Kidney (tissue), 14 donors: ENCODE data around the gene EIF2S2. TPM values are rescaled to one million over a fixed set of nuclear protein-coding genes. Genes with fewer than 3 reads are reported as not detected.

Experiments used
- DNase-seq, 5 donors: peaks; one replicate each; pipeline ENCODE4 v3.0.0-alpha.2; 2013 to 2020
- FAIRE-seq: peaks from 2 replicates; lab custom pipeline; 2012; peaks lifted over from hg19 to GRCh38; lab: Jason Lieb, UNC
- H3K27ac ChIP-seq, 2 donors: one replicate each; pipeline ENCODE4 v1.7.0; 2013; ENCODE audit warnings: low read depth in 2 of 2, low read length in 2 of 2, inconsistent platforms in 1 of 2
- H3K27me3 ChIP-seq: one replicate; pipeline ENCODE4 v1.7.1; 2013; ENCODE audit warnings: low read length, inconsistent platforms; ENCODE audit not compliant: control insufficient read depth, insufficient read depth
- H3K36me3 ChIP-seq, 3 donors: one replicate each; pipeline versions ENCODE4 v1.7.0 to v1.7.1; 2013; ENCODE audit warnings: low read length in 3 of 3, control low read depth in 1 of 3, inconsistent platforms in 1 of 3; ENCODE audit not compliant: insufficient read depth in 3 of 3, control insufficient read depth in 2 of 3
- H3K4me1 ChIP-seq, 3 donors: one replicate each; pipeline versions ENCODE4 v1.7.0 to v1.7.1; 2013; ENCODE audit warnings: low read length in 3 of 3, inconsistent platforms in 1 of 3, low read depth in 1 of 3; ENCODE audit not compliant: control insufficient read depth in 2 of 3, insufficient read depth in 2 of 3
- H3K4me3 ChIP-seq, 3 donors: one replicate each; pipeline versions ENCODE4 v1.7.0 to v1.8.1; 2013; ENCODE audit warnings: low read length in 3 of 3, control low read depth in 1 of 3, inconsistent platforms in 1 of 3
- H3K9ac ChIP-seq, 3 donors: one replicate each; pipeline versions ENCODE4 v1.7.0 to v1.7.1; 2013; ENCODE audit warnings: low read length in 3 of 3, control low read depth in 1 of 3, inconsistent platforms in 1 of 3
- H3K9me3 ChIP-seq, 3 donors: one replicate each; pipeline versions ENCODE4 v1.7.0 to v1.7.1; 2013; ENCODE audit warnings: low read length in 3 of 3, control low read depth in 1 of 3, inconsistent platforms in 1 of 3; ENCODE audit not compliant: control insufficient read depth in 2 of 3, insufficient read depth in 1 of 3
- intact Hi-C: fragments of 100-400 bp; cut with DNase I; formaldehyde crosslinking; loops from one replicate; pipeline ENCODE4 v1.11.1; 2022
- polyA plus RNA-seq: library from polyadenylated mRNA; stranded (reverse); fragments of 350-450 nt; fragmentation: Illumina TruSeq; extraction: RNeasy Lipid Tissue Mini Kit (QIAGEN cat#74804); gene quantifications from one replicate; pipeline ENCODE4 v1.2.3, GENCODE V29; 2014; ENCODE audit warnings: low read depth, low replicate concordance; ENCODE audit not compliant: insufficient read depth
- total RNA-seq: library from RNA; stranded (reverse); fragmentation: NEBNext Ultra II Directional; extraction: Animal tissue kit (Norgen Biotek cat#: 25700); gene quantifications from one replicate; pipeline ENCODE4 v1.2.1, GENCODE V29; 2021
- TF ChIP-seq, protein P1 (sequence below): IDR thresholded peaks from 3 replicates; pipeline ENCODE4 v1.5.1; 2012; ENCODE audit warnings: mild to moderate bottlenecking, moderate library complexity, borderline replicate concordance; ENCODE audit not compliant: insufficient read depth; ENCODE audit errors: extremely low read depth
- donor health status: control.
- donor health status: control.
- donor health status: control.
- donor health status: control.
- donor health status: control.
- donor health status: DM: yes; HTN: yes; CAD: no.
- donor health status: Normal renal cell carcinoma (clear cell type).

The EIF2S2 gene
- total and polyA plus RNA-seq, 2 donors from 2014 or later: 51.2 to 60.3 TPM

DNA sequence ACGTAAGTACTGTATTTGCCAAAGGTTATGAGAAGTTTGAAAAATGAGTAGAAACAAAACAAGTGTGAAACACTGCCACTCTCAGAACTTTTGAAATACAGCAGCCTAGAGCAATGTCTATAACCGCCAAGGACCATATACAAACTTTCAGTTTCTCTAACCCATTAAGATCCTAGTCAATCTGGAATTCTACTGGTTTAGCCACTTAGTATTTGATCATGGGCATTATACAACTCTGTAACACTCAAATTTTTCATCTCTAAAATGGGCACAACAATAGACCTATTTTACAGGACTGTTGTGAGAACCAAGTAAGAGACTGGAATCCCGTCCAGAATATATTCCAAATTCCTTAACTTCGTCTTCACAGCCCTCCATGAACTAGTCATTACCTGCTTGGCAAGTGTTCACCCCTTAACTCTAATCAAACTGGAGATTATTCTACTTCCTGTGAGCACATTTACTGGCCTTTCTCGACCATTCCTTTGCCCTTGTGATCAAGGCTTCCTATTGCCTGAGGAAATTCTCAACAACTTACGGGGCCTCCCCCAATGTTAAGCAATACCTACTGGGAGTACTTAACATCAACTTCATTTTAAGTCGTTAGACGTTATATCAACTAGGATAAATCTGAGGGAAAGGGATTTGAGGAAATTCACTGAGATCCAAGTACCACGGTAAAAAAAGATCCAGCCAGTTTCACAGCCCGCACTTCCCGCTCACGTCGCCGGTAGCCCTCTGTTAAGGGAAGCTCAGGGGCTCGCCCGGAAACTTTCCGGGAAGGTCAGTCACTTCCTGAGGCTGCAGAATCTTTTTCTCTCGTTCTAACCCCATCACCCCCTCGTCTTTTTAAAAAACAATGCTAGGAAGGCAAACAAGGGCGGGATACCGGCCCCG, 1.1 kb downstream of the EIF2S2 start:
- Histone ChIP-seq H3K4me3 (peak overlapping the region; percentile 70 to 90 (median 90)), H3K36me3 (no peaks in the 10 kb centered on the region), H3K9ac (peak overlapping the region; percentile 60 to 98 (median 96)), H3K27me3 (no peaks in the 10 kb centered on the region), H3K27ac (peak overlapping the region; percentile 94 to 97), H3K9me3 (no peaks in the 10 kb centered on the region), H3K4me1 (peaks cover 6 to 16% (median 9%) of the 10 kb centered on the region in 3 donors)
- TF ChIP-seq, protein P1, sequence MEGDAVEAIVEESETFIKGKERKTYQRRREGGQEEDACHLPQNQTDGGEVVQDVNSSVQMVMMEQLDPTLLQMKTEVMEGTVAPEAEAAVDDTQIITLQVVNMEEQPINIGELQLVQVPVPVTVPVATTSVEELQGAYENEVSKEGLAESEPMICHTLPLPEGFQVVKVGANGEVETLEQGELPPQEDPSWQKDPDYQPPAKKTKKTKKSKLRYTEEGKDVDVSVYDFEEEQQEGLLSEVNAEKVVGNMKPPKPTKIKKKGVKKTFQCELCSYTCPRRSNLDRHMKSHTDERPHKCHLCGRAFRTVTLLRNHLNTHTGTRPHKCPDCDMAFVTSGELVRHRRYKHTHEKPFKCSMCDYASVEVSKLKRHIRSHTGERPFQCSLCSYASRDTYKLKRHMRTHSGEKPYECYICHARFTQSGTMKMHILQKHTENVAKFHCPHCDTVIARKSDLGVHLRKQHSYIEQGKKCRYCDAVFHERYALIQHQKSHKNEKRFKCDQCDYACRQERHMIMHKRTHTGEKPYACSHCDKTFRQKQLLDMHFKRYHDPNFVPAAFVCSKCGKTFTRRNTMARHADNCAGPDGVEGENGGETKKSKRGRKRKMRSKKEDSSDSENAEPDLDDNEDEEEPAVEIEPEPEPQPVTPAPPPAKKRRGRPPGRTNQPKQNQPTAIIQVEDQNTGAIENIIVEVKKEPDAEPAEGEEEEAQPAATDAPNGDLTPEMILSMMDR: no peak
- peak in 2 of 5 donors; percentile 45 to 60 for DNase-seq
- no peak for FAIRE-seq
- intact Hi-C loops: no loop called here

DNA sequence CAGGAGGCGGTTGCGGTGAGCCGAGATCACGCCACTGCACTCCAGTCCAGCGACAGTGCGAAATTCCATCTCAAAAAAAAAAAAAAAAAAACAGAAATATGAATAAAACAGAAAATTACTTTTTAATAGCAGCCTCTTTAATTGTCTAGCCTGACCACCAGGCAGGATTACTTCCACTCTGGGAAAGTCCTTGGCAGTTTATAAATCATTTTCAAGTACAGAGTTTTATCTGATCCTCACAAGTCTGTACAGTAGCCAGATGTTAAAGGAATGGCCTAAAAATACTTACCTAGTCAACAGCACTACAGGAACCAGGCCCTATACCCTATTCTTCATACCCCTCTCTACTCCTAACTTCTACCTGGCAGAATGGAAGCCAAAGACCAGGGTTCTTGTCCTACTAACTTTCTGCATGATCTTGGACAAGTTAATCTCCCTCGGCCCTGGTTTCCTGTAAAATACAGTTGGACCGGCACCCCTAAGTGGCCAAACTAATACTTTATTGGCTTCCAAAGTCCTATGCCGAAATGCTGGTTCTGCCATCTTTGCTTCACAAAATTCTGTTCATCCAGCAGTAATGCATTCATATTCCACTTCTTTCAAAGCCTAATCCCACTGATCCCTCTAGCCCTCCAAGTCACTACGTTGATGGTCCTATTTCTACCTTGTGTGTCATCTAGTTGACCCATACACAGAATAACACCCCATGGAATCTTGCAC, 1.9 kb downstream of the EIF2S2 start:
- no peak for FAIRE-seq

DNA sequence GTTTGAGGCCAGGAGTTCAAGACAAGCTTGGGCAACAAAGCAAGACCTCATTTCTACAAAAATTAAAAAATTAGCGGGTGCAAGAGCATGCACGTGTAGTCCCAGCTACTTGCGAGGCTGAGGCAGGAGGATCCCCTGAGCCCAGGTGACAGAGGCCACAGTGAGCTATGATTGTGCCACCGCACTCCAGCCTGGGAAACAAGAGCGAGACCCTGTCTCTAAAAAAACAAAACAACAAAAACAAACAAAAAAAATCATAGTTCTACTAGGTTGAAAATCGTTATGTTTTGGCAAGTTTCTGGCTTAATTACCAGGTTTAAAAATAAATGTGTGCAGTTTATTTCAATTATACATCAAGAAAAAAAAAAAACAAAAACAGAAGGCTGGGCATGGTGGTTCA, 2.6 kb downstream of the EIF2S2 start:
- intact Hi-C loops: no loop called here
- Histone ChIP-seq H3K36me3 (peaks cover 0 to 10% (median 7%) of the 10 kb centered on the region in 3 donors), H3K9me3 (no peaks in the 10 kb centered on the region), H3K27me3 (no peaks in the 10 kb centered on the region), H3K27ac (no peak overlapping the region), H3K4me1 (peaks cover 6 to 16% (median 9%) of the 10 kb centered on the region in 3 donors), H3K4me3 (no peak overlapping the region), H3K9ac (no peak overlapping the region)
- TF ChIP-seq, protein P1: no peak
- no peak for FAIRE-seq
- DNase-seq: no peak

More for the DNA sequence above, 1.9 kb downstream of the EIF2S2 start:
- TF ChIP-seq, protein P1: no peak
- DNase-seq: no peak
- H3K27me3 ChIP-seq: no peaks in the 10 kb centered on the region
- intact Hi-C loops: no loop called here
- peaks cover 6 to 16% (median 9%) of the 10 kb centered on the region in 3 donors for H3K4me1 ChIP-seq
- peak overlapping the region; percentile 70 to 90 (median 90) for H3K4me3 ChIP-seq
- peak overlapping the region in 1 of 2 donors; percentile 94 for H3K27ac ChIP-seq
- peaks cover 0 to 3% (median under 1%) of the 10 kb centered on the region in 3 donors for H3K36me3 ChIP-seq
- no peaks in the 10 kb centered on the region for H3K9me3 ChIP-seq
- H3K9ac ChIP-seq: peak overlapping the region in 2 of 3 donors; percentile 96 to 98
